Neural progenitor cell (in vitro differentiated cells): Measurements from ENCODE around the gene ARHGAP26. TPM values are rescaled to one million over a fixed set of nuclear protein-coding genes. Genes with fewer than 3 reads are reported as not detected.

ENCODE experiments used
- DNase-seq: peaks from one replicate; pipeline ENCODE4 v3.0.0-alpha.2; 2016; ENCODE audit warnings: low spot score
- H2AFZ ChIP-seq: fragments of 200-600 bp; sonication (generic); replicated peaks from 2 replicates; pipeline ENCODE4 v1.6.1; 2016; ENCODE audit warnings: antibody characterized with exemption
- H3F3A ChIP-seq: fragments of 200-600 bp; sonication (generic); 2 replicates; pipeline ENCODE4 v1.6.1; 2016; ENCODE audit warnings: antibody characterized with exemption, low read depth
- H3K27ac ChIP-seq: fragments of 200-600 bp; sonication (generic); 2 replicates; pipeline ENCODE4 v1.5.1; 2016; ENCODE audit warnings: mild to moderate bottlenecking
- H3K27me3 ChIP-seq: fragments of 200-600 bp; sonication (generic); 2 replicates; pipeline ENCODE4 v1.6.1; 2016; ENCODE audit warnings: mild to moderate bottlenecking, moderate library complexity
- H3K36me3 ChIP-seq: fragments of 200-600 bp; sonication (generic); 2 replicates; pipeline ENCODE4 v1.5.1; 2016
- H3K4me1 ChIP-seq: fragments of 200-600 bp; sonication (generic); 2 replicates; pipeline ENCODE4 v1.6.1; 2016; ENCODE audit warnings: mixed run types
- H3K4me2 ChIP-seq: fragments of 200-600 bp; sonication (generic); 2 replicates; pipeline ENCODE4 v1.6.1; 2016
- H3K4me3 ChIP-seq: fragments of 200-600 bp; sonication (generic); 2 replicates; pipeline ENCODE4 v1.5.1; 2016
- H3K79me2 ChIP-seq: fragments of 200-600 bp; sonication (generic); 2 replicates; pipeline ENCODE4 v1.6.1; 2016; ENCODE audit warnings: low read depth
- H3K9ac ChIP-seq: fragments of 200-600 bp; sonication (generic); 2 replicates; pipeline ENCODE4 v1.6.1; 2016
- H3K9me3 ChIP-seq: fragments of 200-600 bp; sonication (generic); 2 replicates; pipeline ENCODE4 v1.5.1; 2016; ENCODE audit warnings: low read depth
- H4K20me1 ChIP-seq: fragments of 200-600 bp; sonication (generic); 2 replicates; pipeline ENCODE4 v1.6.1; 2016; ENCODE audit warnings: low read depth
- H3K27ac Mint-ChIP-seq: 3 replicates; pipeline ENCODE4 v1.8.0; 2021; ENCODE audit warnings: mixed read lengths
- H3K27me3 Mint-ChIP-seq: 2 replicates; pipeline ENCODE4 v1.8.0; 2022; ENCODE audit warnings: low read depth, mild to moderate bottlenecking, inconsistent platforms, moderate library complexity, mixed read lengths; ENCODE audit not compliant: insufficient read depth
- H3K36me3 Mint-ChIP-seq: 3 replicates; pipeline ENCODE4 v1.8.0; 2021; ENCODE audit warnings: mixed read lengths
- H3K4me1 Mint-ChIP-seq: 3 replicates; pipeline ENCODE4 v1.8.0; 2021; ENCODE audit warnings: mixed read lengths
- H3K4me3 Mint-ChIP-seq: 3 replicates; pipeline ENCODE4 v1.8.0; 2021; ENCODE audit warnings: mild to moderate bottlenecking, moderate library complexity, mixed read lengths
- H3K9me3 Mint-ChIP-seq: 3 replicates; pipeline ENCODE4 v1.8.0; 2020; ENCODE audit warnings: mixed read lengths
- CTCF ChIP-seq: fragments of 200-600 bp; sonication (generic); IDR thresholded peaks from 2 replicates; pipeline ENCODE4 v1.5.1; 2017; ENCODE audit warnings: antibody characterized with exemption, mild to moderate bottlenecking
- EZH2 ChIP-seq: fragments of 200-600 bp; sonication (generic); IDR thresholded peaks from 2 replicates; pipeline ENCODE4 v1.6.1; 2017; ENCODE audit warnings: antibody characterized with exemption, mild to moderate bottlenecking, moderate library complexity
- EZH2phosphoT487 ChIP-seq: fragments of 200-600 bp; sonication (generic); IDR thresholded peaks from 2 replicates; pipeline ENCODE4 v1.6.1; 2017; ENCODE audit warnings: antibody characterized with exemption
- total RNA-seq: library from RNA; depleted of rRNA; stranded (reverse); fragments of >200 nt; gene quantifications from 2 replicates; pipeline ENCODE4 v1.2.3, GENCODE V29; 2015; ENCODE audit warnings: low replicate concordance

Gene ARHGAP26
- total RNA-seq, 1 donor from 2014 or later = 7.0 TPM

GRCh38 chr5:143001764-143002351 is 231.7 kb downstream of the ARHGAP26 start:
- no peak for DNase-seq

DNA sequence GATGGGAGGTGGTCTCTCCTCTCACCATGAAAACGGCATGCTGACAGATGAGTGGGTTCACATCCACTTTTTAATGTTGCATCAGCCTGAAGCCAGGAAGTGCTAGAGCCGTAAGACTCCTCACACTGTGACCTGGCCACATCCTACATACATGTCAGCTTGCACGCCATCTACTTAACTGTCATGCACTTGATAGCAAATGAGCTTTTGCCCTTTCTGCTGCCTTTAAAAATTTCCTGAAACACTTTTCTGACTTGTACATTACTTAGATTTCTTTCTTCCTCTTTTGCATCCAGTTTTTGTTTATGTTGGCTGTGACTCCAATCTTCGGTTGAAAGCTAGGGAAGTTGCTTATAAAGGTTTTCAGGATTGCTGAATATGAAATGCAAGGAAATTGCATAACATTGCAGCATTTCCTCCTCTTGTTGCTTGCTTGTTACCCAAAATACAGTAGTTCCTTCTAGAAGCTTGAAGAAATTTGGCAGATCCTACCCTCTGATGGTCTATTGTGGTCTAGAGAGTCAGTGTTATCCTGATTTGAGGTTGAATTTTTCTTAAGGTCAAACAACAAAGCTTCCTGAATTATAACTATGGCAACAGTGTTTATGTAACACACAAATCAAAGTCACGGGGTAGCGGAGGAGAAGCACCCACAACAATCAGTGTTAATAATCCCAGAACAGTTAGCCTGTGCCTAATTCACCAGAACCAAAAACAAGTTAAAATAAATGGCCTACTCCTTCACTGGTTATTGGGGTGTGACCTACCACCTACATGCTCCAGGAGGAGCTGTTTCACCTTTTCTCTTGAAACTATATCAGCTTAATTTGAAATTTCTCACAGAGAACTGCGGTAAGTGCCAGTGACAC is 232.5 kb downstream of the ARHGAP26 start:
- Mint-ChIP-seq H3K36me3 (no peaks in the 10 kb centered on the region), H3K27ac (no peak overlapping the region), H3K27me3 (peaks cover 4% of the 10 kb centered on the region), H3K4me3 (no peak overlapping the region), H3K4me1 (peaks cover 20% of the 10 kb centered on the region), H3K9me3 (no peaks in the 10 kb centered on the region)
- peak; percentile 30 for DNase-seq
- Histone ChIP-seq H3K4me2 (no peak overlapping the region), H3K9ac (no peak overlapping the region), H3K27ac (no peak overlapping the region), H4K20me1 (no peaks in the 10 kb centered on the region), H2AFZ (no peak overlapping the region), H3K9me3 (no peaks in the 10 kb centered on the region), H3K4me1 (peaks cover 14% of the 10 kb centered on the region), H3K79me2 (no peaks in the 10 kb centered on the region), H3F3A (no peaks in the 10 kb centered on the region), H3K36me3 (no peaks in the 10 kb centered on the region), H3K27me3 (no peaks in the 10 kb centered on the region), H3K4me3 (no peak overlapping the region)
- TF ChIP-seq CTCF (peak; percentile 63), EZH2phosphoT487 (no peak)

More at GRCh38 chr5:143001764-143002351, 231.7 kb downstream of the ARHGAP26 start:
- Histone ChIP-seq H3F3A (no peaks in the 10 kb centered on the region), H2AFZ (no peak overlapping the region), H3K79me2 (no peaks in the 10 kb centered on the region), H4K20me1 (no peaks in the 10 kb centered on the region), H3K27ac (no peak overlapping the region), H3K9ac (no peak overlapping the region), H3K9me3 (no peaks in the 10 kb centered on the region), H3K27me3 (no peaks in the 10 kb centered on the region), H3K36me3 (no peaks in the 10 kb centered on the region), H3K4me3 (no peak overlapping the region), H3K4me1 (peaks cover 14% of the 10 kb centered on the region), H3K4me2 (no peak overlapping the region)
- Mint-ChIP-seq H3K27ac (no peak overlapping the region), H3K9me3 (no peaks in the 10 kb centered on the region), H3K4me3 (no peak overlapping the region), H3K4me1 (peaks cover 20% of the 10 kb centered on the region), H3K27me3 (peaks cover 4% of the 10 kb centered on the region), H3K36me3 (no peaks in the 10 kb centered on the region)
- TF ChIP-seq EZH2 = no peak

DNA sequence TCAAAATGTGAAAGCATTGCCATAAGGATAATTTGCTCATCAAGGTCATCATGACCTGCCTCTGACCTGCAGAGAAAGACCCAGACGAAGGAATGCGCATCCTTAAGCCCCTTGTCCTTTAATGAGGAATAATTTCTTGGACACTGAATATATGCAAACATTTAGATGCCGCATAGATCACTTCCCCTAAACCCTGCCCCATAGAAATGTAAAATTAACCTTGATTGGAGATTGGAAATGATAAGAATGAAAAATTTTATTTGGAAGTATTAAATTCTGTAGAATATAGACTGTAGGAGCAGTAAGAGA is 233.1 kb downstream of the ARHGAP26 start:
- Mint-ChIP-seq H3K4me3 (no peak overlapping the region), H3K27me3 (peaks cover 4% of the 10 kb centered on the region), H3K36me3 (no peaks in the 10 kb centered on the region), H3K27ac (no peak overlapping the region), H3K9me3 (no peaks in the 10 kb centered on the region), H3K4me1 (peaks cover 20% of the 10 kb centered on the region)
- Histone ChIP-seq H3K27ac (no peak overlapping the region), H3K9me3 (no peaks in the 10 kb centered on the region), H3F3A (no peaks in the 10 kb centered on the region), H3K27me3 (no peaks in the 10 kb centered on the region), H3K9ac (no peak overlapping the region), H3K4me3 (no peak overlapping the region), H3K36me3 (no peaks in the 10 kb centered on the region), H3K4me2 (no peak overlapping the region), H3K79me2 (no peaks in the 10 kb centered on the region), H4K20me1 (no peaks in the 10 kb centered on the region), H2AFZ (no peak overlapping the region), H3K4me1 (peaks cover 12% of the 10 kb centered on the region)
- no peak for DNase-seq
- TF ChIP-seq CTCF (no peak), EZH2 (no peak), EZH2phosphoT487 (no peak)
